SK-MEL-5 (cell line): ENCODE results near the gene MICAL2. TPM values are rescaled to one million over a fixed set of nuclear protein-coding genes. Genes with fewer than 3 reads are reported as not detected.

Source experiments
- DNase-seq: peaks from one replicate; pipeline ENCODE4 v3.0.0-alpha.2; 2016; ENCODE audit warnings: low read depth, low spot score
- in situ Hi-C: cut with HindIII; loops from 2 replicates; pipeline ENCODE4 v1.10.0; 2016; ENCODE audit warnings: low sequenced_read_pairs, high pct_unique_total_duplicates, low pct_unique_long_range_greater_than_20kb
- total RNA-seq: library from RNA; depleted of rRNA; stranded (reverse); fragments of >200 nt; shearing (Covaris generic); gene quantifications from 2 replicates; pipeline ENCODE4 v1.2.3, GENCODE V29; 2014

The MICAL2 gene
- total RNA-seq, 1 experiment from 2014 or later: 1.2 TPM

DNA sequence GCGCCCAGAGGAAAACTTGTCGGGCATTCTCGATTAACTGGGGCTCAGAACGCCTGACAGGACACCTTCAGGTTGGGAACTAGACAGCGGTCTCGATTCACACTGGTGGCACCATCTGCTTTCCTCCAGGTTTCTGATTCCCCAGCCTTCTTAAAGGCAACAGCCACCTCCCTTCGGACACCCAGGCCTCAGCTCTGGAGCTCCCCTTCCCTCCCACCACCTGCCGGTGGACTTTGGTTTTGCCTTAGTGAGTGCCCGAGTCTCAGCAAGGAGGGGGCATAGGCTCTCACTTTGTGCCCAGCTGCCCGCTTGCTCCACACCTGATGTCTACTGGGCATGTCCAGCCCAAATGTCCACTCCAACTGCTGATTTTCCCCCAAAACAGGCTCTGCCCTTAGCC lies 156.6 kb downstream of the MICAL2 start:
- in situ Hi-C loops: loop anchor here (10.0 kb wide), 1 partner anchor 102 kb away; no protein-coding TSS in a partner anchor
- DNase-seq: peak; percentile 67

DNA sequence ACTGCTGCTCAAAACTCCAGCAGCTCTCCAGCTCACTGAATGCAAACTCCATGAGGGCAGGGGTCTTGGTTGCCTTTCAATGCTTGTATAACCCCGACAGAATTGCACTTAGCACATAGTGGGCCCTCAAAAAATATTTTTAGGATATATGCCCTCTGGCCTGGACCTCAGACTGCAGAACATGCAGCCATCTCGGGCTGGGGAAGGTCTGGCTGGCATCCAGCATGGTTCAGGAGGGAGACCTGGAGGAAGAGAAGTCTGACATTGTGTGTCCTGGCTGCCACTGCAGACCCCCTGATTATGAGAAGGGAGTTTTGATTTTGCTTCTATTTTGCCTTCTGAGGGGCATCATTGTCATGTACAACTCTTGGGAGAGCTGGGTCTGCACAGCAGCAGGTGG lies 157.5 kb downstream of the MICAL2 start:
- DNase-seq: no peak
- in situ Hi-C loops: loop anchor here (10.0 kb wide), 1 partner anchor 103 kb away; no protein-coding TSS in a partner anchor

DNA sequence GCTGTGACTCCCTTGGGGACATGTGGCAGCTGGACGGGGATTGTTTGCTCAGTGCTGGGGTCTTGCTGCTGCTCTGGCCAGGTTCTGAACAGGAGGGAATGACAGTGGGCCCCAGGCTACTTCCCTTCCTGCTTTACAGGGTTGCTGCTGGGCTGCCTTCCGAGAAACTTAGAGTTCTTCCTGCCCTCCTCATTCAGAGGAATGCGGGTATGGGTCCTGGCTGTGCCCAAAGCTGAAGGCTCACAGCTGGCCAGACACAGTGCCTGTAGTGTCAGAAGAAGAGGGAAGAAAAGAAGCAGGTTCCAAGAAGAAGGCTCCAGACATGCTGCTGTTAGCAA lies 158.7 kb downstream of the MICAL2 start:
- in situ Hi-C loops: loop anchor here (10.0 kb wide), 1 partner anchor 104 kb away; no protein-coding TSS in a partner anchor
- DNase-seq: no peak

- DNase-seq: no peak
- in situ Hi-C loops: loop anchor here (10.0 kb wide), 1 partner anchor 105 kb away; no protein-coding TSS in a partner anchor
Measured at GRCh38 chr11:12269446-12270214, 159.2 kb downstream of the MICAL2 start.

DNA sequence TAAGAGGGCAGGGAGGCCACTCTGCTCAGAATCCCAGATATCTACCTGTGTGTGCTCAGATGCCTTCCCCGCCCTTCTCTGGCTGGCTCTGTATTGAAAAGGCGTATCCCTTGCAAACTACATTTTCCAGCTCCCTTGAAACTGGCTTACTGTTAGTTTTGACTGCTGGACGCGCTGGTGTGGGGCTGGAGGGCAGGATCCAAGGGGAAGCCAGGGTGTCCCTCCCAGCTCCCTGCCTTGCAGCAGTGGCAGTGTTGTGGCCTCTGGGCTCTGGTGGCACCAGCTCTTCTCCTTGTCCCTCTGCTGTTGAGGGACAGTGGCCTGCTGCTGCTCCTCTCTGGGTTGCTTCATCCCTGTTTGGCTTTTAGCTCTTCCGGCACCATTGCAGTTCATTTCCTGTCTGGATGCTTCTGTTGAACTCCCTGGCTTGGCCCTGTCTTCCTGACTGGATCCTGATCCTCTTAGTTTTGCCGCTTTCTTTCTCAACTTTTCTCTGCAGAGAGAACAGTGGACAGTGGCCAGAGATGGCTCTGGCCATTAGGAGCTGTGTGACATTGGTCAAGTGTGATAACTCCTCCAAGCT lies 159.9 kb downstream of the MICAL2 start:
- in situ Hi-C loops: no loop called here
- DNase-seq: no peak

GRCh38 chr11:12270817-12271216 lies 160.4 kb downstream of the MICAL2 start:
- in situ Hi-C loops: no loop called here
- DNase-seq: no peak

- no peak for DNase-seq
- in situ Hi-C loops: no loop called here
Measured at GRCh38 chr11:12271241-12271640, 160.9 kb downstream of the MICAL2 start.

DNA sequence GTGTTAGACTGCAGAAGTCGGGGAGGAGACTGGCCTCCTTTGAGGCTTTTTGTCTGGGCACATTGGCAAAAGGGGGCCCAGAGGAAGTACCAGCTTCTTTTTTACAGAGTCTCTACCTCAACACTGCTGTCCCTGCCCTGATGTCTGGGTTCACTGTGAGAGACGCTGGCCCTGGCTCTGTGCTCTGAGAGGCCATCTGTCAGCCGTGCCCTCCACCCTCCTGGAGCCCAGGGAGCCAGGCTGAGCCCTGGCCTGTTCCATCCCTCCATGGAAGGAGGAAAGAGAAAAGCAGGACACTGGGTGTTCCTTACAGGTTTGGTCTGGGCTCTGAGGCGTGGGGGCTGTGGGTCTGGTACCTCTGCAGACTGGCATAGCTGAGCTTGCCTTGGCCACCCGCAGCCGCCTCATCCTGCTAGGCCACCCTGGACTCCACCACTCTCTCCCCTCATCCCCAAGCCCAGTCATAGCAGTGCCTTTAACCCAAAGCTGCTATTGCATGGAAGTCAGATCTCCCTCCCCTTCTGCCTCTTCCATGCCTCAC lies 161.5 kb downstream of the MICAL2 start:
- in situ Hi-C loops: no loop called here
- DNase-seq: no peak

- in situ Hi-C loops: no loop called here
- no peak for DNase-seq
Measured at GRCh38 chr11:12272821-12273617, 162.6 kb downstream of the MICAL2 start.

GRCh38 chr11:12273618-12273995 lies 163.2 kb downstream of the MICAL2 start:
- in situ Hi-C loops: no loop called here
- DNase-seq: no peak

DNA sequence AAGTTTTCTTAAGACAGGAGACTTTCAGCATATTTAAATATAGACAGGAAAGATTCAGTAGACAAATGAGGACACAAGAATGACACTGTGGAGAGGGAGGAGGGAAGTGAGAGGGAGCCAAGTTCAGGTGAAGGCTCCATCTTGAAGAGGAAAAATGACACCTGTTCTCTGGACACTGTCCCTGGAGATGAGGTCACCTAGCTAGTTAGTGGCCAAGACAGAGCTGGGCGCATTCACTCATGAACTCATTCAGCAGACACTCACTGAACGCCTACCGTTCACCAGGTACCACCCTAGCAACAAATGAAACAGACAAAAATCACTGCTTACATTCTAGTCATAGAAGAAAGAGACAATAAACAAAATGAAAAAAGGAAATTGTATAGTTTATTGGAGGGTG lies 163.7 kb downstream of the MICAL2 start:
- in situ Hi-C loops: no loop called here
- DNase-seq: no peak

- DNase-seq: no peak
- in situ Hi-C loops: no loop called here
Measured at GRCh38 chr11:12274558-12275197, 164.3 kb downstream of the MICAL2 start.

GRCh38 chr11:12275818-12276217 lies 165.4 kb downstream of the MICAL2 start:
- no peak for DNase-seq
- in situ Hi-C loops: no loop called here

DNA sequence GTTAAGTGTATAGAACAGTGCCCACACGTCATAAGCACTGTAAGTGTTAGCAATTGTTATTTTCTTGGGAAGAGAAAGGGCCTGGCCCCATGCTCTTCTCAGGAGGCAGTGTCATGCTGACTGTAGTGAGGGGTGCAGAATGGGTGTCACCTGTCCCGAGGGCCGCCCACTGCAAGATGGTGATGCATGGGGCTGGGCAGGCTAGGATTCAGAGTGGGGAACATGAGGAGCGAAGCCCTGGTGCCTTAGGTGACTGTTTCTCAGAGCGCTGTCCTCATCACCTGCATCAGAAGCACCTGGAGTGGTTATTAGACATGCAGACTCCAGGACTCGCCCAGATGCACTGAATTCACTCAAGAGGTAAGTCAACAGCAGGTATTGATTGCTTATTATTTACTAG lies 166.0 kb downstream of the MICAL2 start:
- in situ Hi-C loops: no loop called here
- no peak for DNase-seq

- in situ Hi-C loops: no loop called here
- DNase-seq: no peak
Measured at GRCh38 chr11:12276831-12277475, 166.6 kb downstream of the MICAL2 start.

DNA sequence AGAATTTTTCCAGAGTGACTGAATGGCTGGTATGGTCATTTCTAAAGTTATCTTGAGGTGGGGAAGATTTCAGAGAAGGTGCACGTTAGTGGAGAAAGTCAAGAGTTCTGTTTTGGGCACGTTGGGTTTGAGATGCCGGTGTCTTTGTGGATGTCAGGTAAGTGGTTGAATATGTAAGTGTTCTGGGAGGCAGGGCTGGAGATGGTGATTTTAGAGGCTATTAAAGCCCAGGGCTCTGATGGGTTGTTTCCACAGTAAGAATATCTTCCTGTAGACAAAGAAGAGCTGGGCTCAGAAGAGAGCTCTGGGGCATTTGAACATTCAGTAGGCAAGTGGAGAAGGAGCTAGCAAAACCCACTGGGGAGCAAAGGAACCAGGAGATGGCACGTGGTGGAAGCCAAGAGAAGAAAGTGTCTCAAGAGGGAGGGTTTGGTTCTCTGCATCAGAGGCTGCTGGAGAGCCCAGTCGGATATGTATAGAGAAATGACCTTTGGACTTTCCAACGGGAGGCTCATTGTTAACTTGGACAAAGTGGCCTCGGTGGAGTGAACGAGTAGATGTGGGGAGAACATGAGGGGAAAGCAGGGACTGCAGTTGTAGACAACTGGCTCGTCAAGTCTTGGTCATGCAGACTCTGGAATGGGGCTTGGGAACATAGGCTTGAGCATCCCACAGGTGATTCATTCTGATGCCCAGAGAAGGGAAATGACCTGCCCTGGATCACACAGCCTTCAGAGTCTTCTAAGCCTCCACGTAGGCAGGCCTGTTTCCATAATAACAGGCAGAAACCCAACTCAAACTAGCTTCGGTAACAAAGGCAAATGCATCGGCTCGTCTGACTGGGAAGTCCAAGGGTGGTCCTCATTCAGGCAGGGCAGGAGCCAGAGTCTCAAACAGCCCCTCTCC lies 168.6 kb downstream of the MICAL2 start:
- in situ Hi-C loops: no loop called here
- no peak for DNase-seq
